MM.1S (cell line): ENCODE data around the gene WFIKKN1.
A peak's percentile ranks its signal among the peaks of the same experiment; 100 is the strongest.

Source experiments
- DNase-seq: peaks from one replicate; pipeline ENCODE4 v3.0.0-alpha.2; 2015
- H2AFZ ChIP-seq: fragments of 300-600 bp; sonication (generic); 2 replicates; pipeline ENCODE4 v1.6.0; 2016; ENCODE audit warnings: antibody characterized with exemption, low read length
- H3F3A ChIP-seq: fragments of 300-600 bp; sonication (generic); 2 replicates; pipeline ENCODE4 v1.6.1; 2016; ENCODE audit warnings: mild to moderate bottlenecking, antibody characterized with exemption, low read length, moderate library complexity, mixed read lengths; ENCODE audit not compliant: insufficient read depth
- H3K27ac ChIP-seq: fragments of 300-600 bp; sonication (generic); 2 replicates; pipeline ENCODE4 v1.5.1; 2016; ENCODE audit warnings: mild to moderate bottlenecking, low read length
- H3K27me3 ChIP-seq: fragments of 300-600 bp; sonication (generic); replicated peaks from 2 replicates; pipeline ENCODE4 v1.6.0; 2016; ENCODE audit warnings: low read length; ENCODE audit not compliant: insufficient read depth
- H3K36me3 ChIP-seq: fragments of 300-600 bp; sonication (generic); replicated peaks from 2 replicates; pipeline ENCODE4 v1.6.1; 2016; ENCODE audit warnings: mild to moderate bottlenecking, low read length, mixed read lengths; ENCODE audit not compliant: insufficient read depth
- H3K4me1 ChIP-seq: fragments of 300-600 bp; sonication (generic); 2 replicates; pipeline ENCODE4 v1.6.1; 2016; ENCODE audit warnings: low read length, mixed read lengths
- H3K4me2 ChIP-seq: fragments of 300-600 bp; sonication (generic); 2 replicates; pipeline ENCODE4 v1.6.0; 2016; ENCODE audit warnings: low read depth, low read length
- H3K4me3 ChIP-seq: fragments of 300-600 bp; sonication (generic); 2 replicates; pipeline ENCODE4 v1.5.1; 2016; ENCODE audit warnings: low read length, mixed read lengths
- H3K79me2 ChIP-seq: fragments of 300-600 bp; sonication (generic); 2 replicates; pipeline ENCODE4 v1.6.1; 2016; ENCODE audit warnings: mixed run types, low read length, mixed read lengths
- H3K9ac ChIP-seq: fragments of 300-600 bp; sonication (generic); 2 replicates; pipeline ENCODE4 v1.6.1; 2016; ENCODE audit warnings: low read length, mixed read lengths
- H3K9me2 ChIP-seq: fragments of 300-600 bp; sonication (generic); replicated peaks from 2 replicates; pipeline ENCODE4 v1.6.1; 2016; ENCODE audit warnings: mild to moderate bottlenecking, low read length, mixed read lengths; ENCODE audit not compliant: insufficient read depth
- H3K9me3 ChIP-seq: fragments of 300-600 bp; sonication (generic); replicated peaks from 2 replicates; pipeline ENCODE4 v1.6.1; 2016; ENCODE audit warnings: mild to moderate bottlenecking, low read length, mixed read lengths; ENCODE audit not compliant: insufficient read depth
- H4K20me1 ChIP-seq: fragments of 300-600 bp; sonication (generic); 2 replicates; pipeline ENCODE4 v1.6.1; 2016; ENCODE audit warnings: mild to moderate bottlenecking, low read length, moderate library complexity, mixed read lengths; ENCODE audit not compliant: insufficient read depth
- CTCF ChIP-seq: fragments of 300-600 bp; sonication (generic); IDR thresholded peaks from 2 replicates; pipeline ENCODE4 v1.5.1; 2016; ENCODE audit warnings: antibody characterized with exemption, low read length, mixed read lengths
- EZH2 ChIP-seq: fragments of 300-600 bp; sonication (generic); optimal IDR thresholded peaks from 2 replicates; pipeline ENCODE3; 2017; ENCODE audit warnings: low read depth, mild to moderate bottlenecking, antibody characterized with exemption, low read length, mixed read lengths
- EZH2phosphoT487 ChIP-seq: fragments of 300-600 bp; sonication (generic); IDR thresholded peaks from 2 replicates; pipeline ENCODE4 v1.6.1; 2018; ENCODE audit warnings: antibody characterized with exemption, low read length

Gene WFIKKN1

GRCh38 chr16:588889-589657 lies 41.7 kb upstream of the WFIKKN1 start:
- Histone ChIP-seq H3K9ac (peak overlapping the region; percentile 97), H3K27ac (peak overlapping the region; percentile 99), H3K27me3 (no peaks in the 10 kb centered on the region), H4K20me1 (no peaks in the 10 kb centered on the region), H2AFZ (peak overlapping the region; percentile 93), H3F3A (peaks cover 9% of the 10 kb centered on the region; the same call in 1 of the 2 replicates), H3K4me1 (peaks cover 8% of the 10 kb centered on the region), H3K4me2 (peak overlapping the region; percentile 91), H3K79me2 (peaks cover 58% of the 10 kb centered on the region), H3K4me3 (peak overlapping the region; percentile 99), H3K36me3 (no peaks in the 10 kb centered on the region), H3K9me2 (no peaks in the 10 kb centered on the region), H3K9me3 (no peaks in the 10 kb centered on the region)
- no peak for TF ChIP-seq CTCF
- no peak for TF ChIP-seq EZH2
- no peak for TF ChIP-seq EZH2phosphoT487
- peak; percentile 95 for DNase-seq

DNA sequence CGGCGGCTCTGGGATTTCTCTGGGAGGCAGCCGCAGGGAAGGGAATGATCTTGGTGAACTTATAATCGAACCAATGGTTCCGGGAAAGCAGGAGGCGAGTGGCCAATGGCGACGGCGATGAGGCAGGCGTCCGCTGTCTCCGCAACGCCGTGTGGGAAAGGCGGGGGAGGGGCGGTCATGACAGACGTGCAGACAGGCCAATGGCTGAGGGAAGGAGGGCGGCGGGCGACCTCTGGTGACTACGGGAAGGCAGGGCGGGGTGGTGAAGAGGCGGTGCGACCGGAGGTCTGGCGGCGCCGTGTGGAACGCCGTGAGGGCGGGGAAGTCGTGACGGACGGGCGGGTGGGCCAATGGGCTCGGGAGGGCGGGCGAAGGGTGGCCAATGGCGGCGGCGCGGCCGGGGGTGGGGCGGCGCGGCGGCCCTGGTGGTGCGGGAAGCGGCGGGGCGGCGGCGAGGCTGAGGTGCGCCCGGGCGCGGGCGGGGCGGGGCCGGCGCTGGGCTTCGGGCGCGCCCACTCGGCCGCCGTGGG lies 41.1 kb upstream of the WFIKKN1 start, which contains the start of gene RAB40C:
Gene RAB40C, plus strand, starts transcription at position 409 of the 530 bp plus-strand sequence. CDS start 226 bp downstream, outside the sequence.
- peak; percentile 98 for DNase-seq
- Histone ChIP-seq H3K79me2 (peaks cover 64% of the 10 kb centered on the region), H3K4me3 (peak within 1 kb of the TSS; percentile 99), H3K9me2 (no peaks in the 10 kb centered on the region), H3F3A (peaks cover 9% of the 10 kb centered on the region; the same call in 1 of the 2 replicates), H3K4me1 (peaks cover 8% of the 10 kb centered on the region), H3K9ac (peak within 1 kb of the TSS; percentile 97), H3K27ac (peak within 1 kb of the TSS; percentile 99), H4K20me1 (no peaks in the 10 kb centered on the region), H3K4me2 (peak within 1 kb of the TSS; percentile 98), H3K27me3 (no peaks in the 10 kb centered on the region), H3K9me3 (no peaks in the 10 kb centered on the region), H2AFZ (peak within 1 kb of the TSS; percentile 93), H3K36me3 (no peaks in the 10 kb centered on the region)
- no peak for TF ChIP-seq CTCF
- TF ChIP-seq EZH2phosphoT487 = no peak
- no peak for TF ChIP-seq EZH2

GRCh38 chr16:590188-590814 lies 40.5 kb upstream of the WFIKKN1 start:
- Histone ChIP-seq H3K79me2 (peaks cover 69% of the 10 kb centered on the region), H2AFZ (peak overlapping the region; percentile 51; the same call in 1 of the 2 replicates)

More at GRCh38 chr16:590188-590814, 40.5 kb upstream of the WFIKKN1 start:
- TF ChIP-seq CTCF (no peak), EZH2phosphoT487 (no peak), EZH2 (no peak)
- H3K4me2 ChIP-seq = peak overlapping the region; percentile 98
- H3K9me2 ChIP-seq = no peaks in the 10 kb centered on the region
- no peaks in the 10 kb centered on the region for H3K27me3 ChIP-seq
- no peaks in the 10 kb centered on the region for H3K9me3 ChIP-seq
- H3K4me3 ChIP-seq = peak overlapping the region; percentile 86
- no peak for DNase-seq
- peaks cover 8% of the 10 kb centered on the region for H3K4me1 ChIP-seq
- H3K27ac ChIP-seq = no peak overlapping the region
- no peaks in the 10 kb centered on the region for H3K36me3 ChIP-seq
- H3F3A ChIP-seq = peaks cover 9% of the 10 kb centered on the region; the same call in 1 of the 2 replicates
- H3K9ac ChIP-seq = peak overlapping the region; percentile 78
- H4K20me1 ChIP-seq = no peaks in the 10 kb centered on the region
